ENCODE data around the gene IKZF3.
"Not testable (repeated sequence)": the region's sequence is repeated elsewhere in the genome, so short reads cannot be mapped to it uniquely, and the experiment has no call there.

The IKZF3 gene

GRCh38 chr17:39855911-39856649 is 8.0 kb downstream of the IKZF3 start:
- not testable (repeated sequence) for DNase-seq

DNA sequence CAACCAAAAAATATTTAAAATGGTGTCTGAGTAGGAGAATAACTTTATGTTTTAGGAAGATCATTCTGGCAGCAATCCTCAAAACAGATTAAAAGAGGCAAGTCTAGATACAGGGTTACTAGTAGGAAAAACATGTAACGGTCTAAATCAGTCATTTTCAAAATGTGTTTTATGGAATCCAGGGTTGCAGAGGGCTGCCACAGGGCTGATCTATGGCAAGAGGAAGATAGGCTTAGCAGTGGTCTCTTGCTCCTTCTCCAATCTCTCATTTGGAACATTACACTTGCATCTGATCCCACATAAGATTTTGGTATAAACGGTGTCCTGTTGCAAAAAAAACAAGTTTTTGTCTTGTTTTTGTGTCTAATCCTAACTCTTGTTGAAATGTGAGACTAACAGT is 9.2 kb downstream of the IKZF3 start:
- DNase-seq = no peak

- no peak for DNase-seq
These were observed 11.9 kb downstream of the IKZF3 start for GRCh38 chr17:39852239-39852638.

DNA sequence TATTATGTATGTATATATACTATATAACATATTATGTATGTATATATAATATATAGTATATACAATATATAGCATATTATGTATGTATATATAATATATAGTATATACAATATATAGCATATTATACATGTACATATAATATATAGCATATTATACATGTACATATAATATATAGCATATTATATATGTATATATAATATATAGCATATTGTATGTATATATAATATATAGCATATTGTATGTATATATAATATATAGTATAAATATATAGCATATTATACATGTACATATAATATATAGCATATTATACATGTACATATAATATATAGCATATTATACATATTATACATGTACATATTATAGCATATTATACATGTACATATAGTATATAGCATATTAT is 13.9 kb downstream of the IKZF3 start:
- not testable (repeated sequence) for DNase-seq

GRCh38 chr17:39848600-39848999 is 15.5 kb downstream of the IKZF3 start:
- DNase-seq = no peak

GRCh38 chr17:39846205-39846604 is 17.9 kb downstream of the IKZF3 start:
- DNase-seq = no peak

DNA sequence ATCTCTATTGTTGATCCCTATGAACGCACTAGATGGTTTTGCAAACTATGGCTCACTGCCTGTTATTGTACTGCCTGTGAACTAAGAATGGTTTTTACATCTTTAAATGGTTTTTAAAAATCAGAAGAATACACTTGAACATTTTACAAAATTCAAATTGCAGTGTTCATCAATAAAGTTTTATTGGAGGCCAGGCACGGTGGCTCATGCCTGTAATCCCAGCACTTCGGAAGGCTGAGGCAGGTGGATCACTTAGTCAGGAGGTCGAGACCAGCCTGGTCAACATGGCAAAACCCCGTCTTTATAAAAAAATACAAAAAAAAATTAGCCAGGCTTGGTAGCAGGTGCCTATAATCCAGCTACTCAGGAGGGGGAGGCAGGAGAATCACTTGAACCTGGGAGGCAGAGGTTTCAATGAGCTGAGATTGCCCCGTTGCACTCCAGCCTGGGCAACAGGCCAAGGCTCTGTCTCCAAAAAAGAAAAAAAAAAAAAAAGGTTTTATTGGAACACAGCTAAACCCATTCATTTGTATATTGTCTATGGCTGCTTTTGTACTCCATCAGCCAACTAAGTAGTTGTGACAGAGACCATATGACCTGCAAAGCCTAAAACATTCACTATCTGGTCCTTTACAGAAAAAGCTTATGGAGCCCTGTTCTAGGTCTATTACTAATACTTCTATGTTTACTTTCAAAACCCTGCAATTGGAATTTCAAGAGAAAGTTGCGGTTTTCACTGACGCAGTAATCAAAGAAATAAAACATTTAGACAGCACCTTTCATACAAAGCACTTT is 18.9 kb downstream of the IKZF3 start:
- no peak for DNase-seq

DNA sequence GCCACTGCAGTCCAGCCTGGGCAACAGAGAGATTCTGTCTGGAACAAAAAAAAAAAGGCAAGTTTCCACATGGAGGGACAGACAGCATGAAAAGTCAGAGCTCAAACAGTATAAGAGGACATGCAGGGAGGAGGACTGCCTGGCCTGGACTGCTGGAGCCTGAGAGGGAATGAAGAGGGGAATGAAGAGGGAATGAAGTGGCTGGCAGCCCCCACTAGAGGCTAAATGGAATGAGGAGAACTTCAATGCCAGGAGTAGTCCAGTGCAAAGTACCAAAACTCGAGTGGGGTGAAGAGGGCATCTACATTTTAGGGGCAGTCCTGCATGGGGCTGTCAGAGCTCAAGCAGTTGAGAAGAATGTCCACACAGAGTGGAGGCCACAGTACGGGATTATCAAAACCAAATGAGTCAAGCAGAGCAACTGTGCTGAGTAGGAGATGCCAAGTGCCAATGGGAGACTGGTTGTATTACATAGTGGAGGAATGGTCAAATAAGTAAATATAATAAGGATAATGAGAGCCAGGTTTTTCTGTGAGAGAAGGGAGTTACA is 22.9 kb downstream of the IKZF3 start:
- no peak for DNase-seq

- no peak for DNase-seq
These were observed 25.3 kb downstream of the IKZF3 start for GRCh38 chr17:39838784-39839183.

GRCh38 chr17:39838057-39838456 is 26.1 kb downstream of the IKZF3 start:
- DNase-seq = no peak

DNA sequence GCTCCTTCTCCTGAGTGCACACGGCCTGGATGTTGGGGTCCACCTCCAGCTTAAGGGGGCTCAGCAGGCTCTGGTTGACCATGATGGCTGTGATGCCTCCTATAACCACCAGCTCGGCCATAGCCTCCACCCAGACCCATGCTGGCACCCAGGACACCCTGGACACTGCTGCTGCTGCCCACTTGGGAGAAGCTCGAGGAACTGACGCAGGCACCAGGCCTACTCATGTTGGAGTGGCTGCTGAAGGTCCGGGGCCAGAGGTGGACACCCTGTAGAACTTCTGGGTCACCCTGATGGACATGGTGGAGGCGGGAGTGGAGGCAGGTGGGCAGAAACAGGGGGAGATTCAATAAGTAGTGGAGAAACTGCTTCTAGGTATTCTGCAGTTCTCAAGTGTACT is 28.0 kb downstream of the IKZF3 start:
- DNase-seq = no peak

GRCh38 chr17:39835038-39835786 is 28.9 kb downstream of the IKZF3 start:
- no peak for DNase-seq

DNA sequence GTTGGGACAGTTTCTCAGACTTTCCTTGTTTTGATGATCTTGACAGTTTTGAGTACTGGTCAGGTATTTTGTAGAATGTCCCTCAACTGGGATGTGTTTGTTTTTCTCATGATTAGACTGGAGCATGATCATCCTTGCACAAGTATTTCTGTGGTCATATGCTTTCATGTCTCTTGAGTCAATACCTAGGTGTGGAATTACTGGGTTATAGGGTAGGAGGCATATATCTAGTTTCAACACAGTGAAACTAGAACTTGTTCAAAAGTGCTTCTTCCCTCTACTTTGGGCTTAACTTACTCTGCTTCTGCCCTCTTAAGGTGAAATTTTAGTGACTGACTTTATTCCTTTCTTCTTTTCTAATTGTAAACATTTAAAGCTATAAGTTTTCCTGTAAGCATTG is 30.1 kb downstream of the IKZF3 start:
- no peak for DNase-seq

DNA sequence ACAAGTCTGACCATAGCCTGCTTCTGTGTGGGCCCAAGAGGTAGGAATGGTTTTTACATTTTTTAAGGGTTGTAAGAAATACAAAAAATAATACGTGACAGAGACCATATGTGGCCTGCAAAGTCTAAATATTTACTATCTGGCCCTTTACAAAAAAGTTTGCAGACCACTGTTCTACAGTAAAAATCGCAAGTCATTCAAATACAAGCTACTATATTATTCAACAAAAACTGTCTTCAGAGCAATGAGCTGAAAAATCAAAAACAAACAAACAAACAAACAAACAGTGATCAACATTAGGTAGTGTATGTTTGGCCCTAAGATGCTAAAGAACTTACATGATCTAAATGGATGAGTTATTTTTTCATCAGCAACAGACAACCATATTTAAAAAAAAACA is 32.5 kb downstream of the IKZF3 start:
- no peak for DNase-seq

DNA sequence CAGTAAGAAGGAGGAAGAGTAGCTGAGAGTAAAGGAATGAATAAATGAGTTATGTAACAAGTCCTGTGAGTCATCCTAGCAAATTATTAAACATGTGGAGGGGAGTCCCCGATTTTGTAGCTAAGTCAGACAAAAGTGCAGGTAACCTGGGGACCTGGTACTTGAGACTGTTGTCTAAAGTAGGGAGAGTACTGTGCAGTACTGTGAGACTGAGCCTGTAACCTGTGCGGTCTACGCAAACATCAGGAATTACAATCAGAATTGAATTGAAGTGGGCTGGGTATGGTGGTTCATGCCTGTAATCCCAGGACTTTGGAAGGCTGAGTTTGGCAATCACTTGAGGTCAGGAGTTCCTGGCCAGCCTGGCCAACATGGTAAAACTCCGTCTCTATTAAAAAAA is 35.7 kb downstream of the IKZF3 start:
- no peak for DNase-seq

GRCh38 chr17:39826334-39826733 is 37.8 kb downstream of the IKZF3 start:
- DNase-seq = no peak

- no peak for DNase-seq
These were observed 40.6 kb downstream of the IKZF3 start for GRCh38 chr17:39823407-39824054.

GRCh38 chr17:39822051-39822451 is 42.1 kb downstream of the IKZF3 start:
- DNase-seq = no peak

DNA sequence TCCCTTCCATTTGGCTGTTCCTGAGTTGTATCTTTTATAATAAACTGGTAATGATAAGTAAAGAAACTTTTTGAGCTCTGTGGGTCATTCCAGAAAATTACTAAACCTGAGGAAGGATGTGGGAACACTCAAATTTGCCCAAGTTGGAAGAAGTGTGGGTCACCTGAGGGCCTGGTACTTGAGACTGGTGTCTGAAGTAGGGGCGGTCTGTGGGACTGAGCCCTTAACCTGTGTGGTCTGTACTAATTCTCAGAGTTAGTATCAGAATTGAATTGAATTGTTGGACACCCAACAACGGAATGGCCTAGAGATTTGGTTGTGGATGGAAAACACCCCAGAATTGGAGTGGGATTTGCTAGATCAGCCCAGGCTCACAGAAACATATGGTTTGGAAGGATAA is 43.1 kb downstream of the IKZF3 start:
- DNase-seq = no peak

DNA sequence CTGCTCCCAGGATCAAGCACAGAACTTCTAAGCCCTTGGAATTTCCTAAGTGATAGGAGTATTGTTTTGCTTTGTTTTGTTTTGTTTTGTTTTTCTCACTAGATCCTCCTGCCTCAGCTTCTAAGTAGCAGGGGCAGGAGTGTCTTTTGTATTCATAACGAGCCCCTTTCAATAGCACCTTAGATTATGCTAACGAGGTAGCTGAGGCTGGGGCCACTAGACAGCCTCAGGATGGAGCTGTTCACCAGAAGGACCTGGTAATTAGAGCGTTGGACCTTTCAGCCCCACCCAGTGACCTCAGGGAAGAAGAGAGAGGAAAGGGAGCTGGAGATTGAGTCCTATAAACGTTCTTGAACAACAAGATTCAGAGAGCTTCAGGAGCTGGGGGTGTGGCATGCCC is 43.6 kb downstream of the IKZF3 start:
- DNase-seq = no peak

- peak; percentile 40 for DNase-seq
These were observed 45.6 kb downstream of the IKZF3 start for GRCh38 chr17:39818358-39819000.

GRCh38 chr17:39816272-39816671 is 47.8 kb downstream of the IKZF3 start:
- DNase-seq = no peak

Data from central memory CD4-positive, alpha-beta T cell (primary cell).